Measurements from ENCODE around the gene MYBPC2. TPM values are rescaled to one million over a fixed set of nuclear protein-coding genes. Genes with fewer than 3 reads are reported as not detected.
"Not testable (repeated sequence)": the region's sequence is repeated elsewhere in the genome, so short reads cannot be mapped to it uniquely, and the experiment has no call there.

The MYBPC2 gene
- total RNA-seq, 1 donor from 2014 or later: under 0.01 TPM

DNA sequence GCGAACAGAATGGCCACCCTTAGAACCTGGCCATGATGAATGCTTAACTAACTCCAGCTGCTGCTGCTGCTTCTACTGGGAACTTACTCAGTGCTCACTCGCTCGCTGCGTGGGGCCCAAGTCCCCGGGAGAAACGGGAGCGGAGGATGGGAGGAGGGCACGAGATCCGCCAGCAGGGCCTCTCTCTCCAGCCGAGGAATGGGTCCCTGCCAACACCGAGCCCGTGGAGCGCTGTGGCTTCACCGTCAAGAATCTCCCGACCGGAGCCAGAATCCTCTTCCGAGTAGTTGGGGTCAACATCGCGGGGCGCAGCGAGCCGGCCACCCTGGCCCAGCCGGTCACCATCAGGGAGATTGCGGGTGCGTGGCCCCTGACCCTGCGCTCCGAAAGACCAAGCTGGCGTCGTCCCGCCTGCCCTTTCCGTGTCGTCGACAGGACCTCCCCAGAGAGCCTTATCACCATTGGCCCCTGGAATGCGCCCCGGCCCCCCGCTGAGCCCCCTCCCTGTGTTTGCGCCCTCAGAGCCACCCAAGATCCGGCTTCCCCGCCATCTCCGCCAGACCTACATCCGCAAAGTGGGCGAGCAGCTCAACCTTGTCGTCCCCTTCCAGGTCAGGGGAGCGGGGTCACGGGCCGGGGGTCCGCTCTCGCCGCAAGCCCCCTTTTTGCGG lies 25.8 kb downstream of the MYBPC2 start:
- DNase-seq (ENCODE audit: low read depth in 2 of 2): no peak

DNA sequence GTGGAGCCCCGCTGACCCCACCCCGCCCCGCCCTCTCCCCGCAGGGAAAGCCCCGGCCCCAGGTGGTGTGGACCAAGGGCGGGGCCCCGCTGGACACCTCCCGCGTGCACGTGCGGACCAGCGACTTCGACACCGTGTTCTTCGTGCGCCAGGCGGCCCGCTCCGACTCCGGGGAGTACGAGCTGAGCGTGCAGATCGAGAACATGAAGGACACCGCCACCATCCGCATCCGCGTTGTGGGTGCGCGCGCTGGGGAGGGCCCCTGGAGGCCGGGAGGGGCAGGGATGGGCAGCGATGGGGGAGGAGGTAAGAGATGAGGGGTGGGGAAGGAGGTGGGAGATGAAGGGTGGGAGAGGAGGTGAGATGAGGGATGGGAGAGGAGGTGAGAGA lies 26.4 kb downstream of the MYBPC2 start:
- no peak for DNase-seq (ENCODE audit: low read depth in 2 of 2)

- no peak for DNase-seq (ENCODE audit: low read depth in 2 of 2)
Measured at GRCh38 chr19:50459638-50460037, 26.9 kb downstream of the MYBPC2 start.

GRCh38 chr19:50460161-50460765 lies 27.6 kb downstream of the MYBPC2 start:
- no peak for DNase-seq (ENCODE audit: low read depth in 2 of 2)

DNA sequence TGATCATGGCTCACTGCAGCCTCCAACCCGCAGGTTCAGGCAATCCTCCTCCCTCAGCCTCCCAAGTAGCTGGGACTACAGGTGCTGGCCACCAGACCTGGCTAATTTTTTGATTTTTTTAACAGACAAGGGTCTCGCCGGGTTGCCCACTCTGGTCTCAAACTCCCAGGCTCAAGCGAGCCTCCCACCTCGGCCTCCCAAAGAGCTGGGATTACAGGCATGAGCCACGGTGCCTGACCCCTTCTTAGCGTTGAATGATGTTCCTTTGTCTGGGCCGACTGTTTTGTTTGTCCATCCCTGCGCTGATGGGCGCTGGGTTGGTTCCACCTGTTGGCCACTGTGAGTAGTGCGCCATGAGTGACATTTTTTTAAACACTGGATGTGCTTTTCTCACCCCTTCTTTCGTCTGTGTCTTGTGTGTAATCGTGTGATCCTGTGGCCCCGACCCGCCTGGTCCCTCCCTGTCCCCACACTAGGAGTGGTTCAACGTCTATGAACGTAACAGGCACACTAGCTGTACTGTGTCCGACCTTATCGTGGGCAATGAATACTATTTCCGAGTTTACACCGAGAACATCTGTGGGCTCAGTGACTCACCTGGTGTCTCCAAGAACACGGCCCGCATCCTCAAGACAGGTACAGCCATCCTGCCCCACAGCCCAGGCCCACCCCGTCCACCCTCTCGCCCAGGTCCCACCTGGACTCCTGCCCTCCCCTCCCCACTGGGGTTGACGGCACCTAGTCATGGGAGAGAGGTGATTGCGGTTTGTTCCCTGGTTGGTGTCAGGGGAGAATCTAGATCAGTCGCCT lies 28.6 kb downstream of the MYBPC2 start:
- peak; percentile 48 to 70 for DNase-seq (ENCODE audit: low read depth in 2 of 2)

GRCh38 chr19:50462970-50463369 lies 30.3 kb downstream of the MYBPC2 start:
- no peak for DNase-seq (ENCODE audit: low read depth in 2 of 2)

- DNase-seq (ENCODE audit: low read depth in 2 of 2): no peak
Measured at GRCh38 chr19:50464348-50464747, 31.7 kb downstream of the MYBPC2 start.

DNA sequence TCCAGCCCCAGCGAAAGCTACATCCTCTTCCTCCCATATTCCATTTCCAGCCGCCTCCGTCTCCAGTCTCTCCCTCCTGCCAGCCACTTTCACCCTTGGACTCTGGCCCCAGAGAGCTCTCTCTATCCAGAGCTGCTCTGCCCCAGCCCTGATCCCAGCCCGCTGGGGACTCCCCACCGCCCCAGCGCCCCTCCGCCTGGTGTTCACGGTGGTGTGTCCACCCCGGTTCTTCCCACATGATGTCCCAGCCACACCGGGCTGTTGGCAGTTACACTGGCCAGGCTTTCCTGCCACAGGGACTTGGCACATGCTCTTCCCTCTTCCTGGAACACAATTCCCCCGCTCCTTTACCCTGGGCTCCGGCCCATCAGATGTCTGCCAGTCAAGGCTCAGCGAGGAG lies 32.3 kb downstream of the MYBPC2 start:
- DNase-seq (ENCODE audit: low read depth in 2 of 2): no peak

- peak; percentile 7 to 17 for DNase-seq (ENCODE audit: low read depth in 2 of 2)
Measured at GRCh38 chr19:50465986-50466705, 33.5 kb downstream of the MYBPC2 start.

DNA sequence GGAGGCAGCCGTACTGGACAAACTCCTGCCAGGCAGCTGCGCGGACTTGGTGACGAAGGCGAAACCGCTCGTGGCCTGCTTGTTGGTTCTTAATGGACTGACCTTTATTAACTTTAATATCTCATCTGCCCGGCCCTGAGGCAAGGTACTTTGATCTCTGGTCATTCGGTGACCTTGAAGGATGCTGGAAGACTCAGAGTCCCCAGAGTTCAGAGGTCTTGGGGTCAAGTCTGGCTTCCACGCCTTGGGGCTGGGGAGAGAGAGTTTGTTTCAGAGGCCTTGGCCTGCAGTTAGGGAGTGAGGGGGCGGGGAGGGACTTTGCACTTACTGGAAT lies 34.0 kb downstream of the MYBPC2 start:
- no peak for DNase-seq (ENCODE audit: low read depth in 2 of 2)

DNA sequence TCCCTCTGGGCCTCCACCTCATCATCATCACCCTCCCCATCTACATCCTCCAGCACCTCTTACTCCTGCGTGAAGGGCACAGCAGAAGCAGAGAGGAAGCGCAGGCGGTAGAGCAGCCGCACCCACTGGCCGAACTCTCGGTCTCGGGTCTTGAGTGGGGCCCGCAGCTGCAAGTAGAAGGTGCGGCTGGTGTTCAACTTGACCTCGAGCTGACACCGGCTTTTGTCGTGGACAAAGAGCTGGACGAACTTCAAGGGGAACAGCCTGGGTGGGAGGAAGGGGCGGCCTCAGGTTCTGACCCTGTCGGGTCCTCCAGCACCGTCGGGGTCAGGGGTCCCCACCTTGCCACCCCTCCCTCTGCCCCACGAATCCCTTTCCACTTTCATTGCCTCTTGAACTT lies 34.9 kb downstream of the MYBPC2 start:
- DNase-seq (ENCODE audit: low read depth in 2 of 2): no peak

GRCh38 chr19:50468818-50469217 lies 36.1 kb downstream of the MYBPC2 start:
- DNase-seq (ENCODE audit: low read depth in 2 of 2): no peak

DNA sequence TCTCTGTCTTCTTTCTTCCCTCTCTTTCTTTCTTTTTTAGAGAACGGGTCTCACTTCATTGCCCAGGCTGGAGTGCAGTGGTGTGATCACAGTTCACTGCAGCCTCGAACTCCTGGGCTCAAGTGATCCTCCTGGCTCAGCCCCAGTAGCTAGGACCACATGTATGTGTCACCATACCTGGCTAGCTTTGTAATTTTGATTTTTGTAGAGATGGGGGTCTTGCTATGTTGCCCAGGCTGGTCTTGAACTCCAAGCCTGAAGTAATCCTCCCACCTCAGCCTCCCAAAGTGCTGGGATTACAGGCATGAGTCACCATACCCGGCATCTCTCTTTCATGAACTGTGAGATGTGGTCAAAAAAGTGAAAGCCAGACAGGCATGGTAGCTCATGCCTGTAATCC lies 40.6 kb downstream of the MYBPC2 start:
- not testable (repeated sequence) for DNase-seq (ENCODE audit: low read depth in 2 of 2)

- DNase-seq (ENCODE audit: low read depth in 2 of 2): no peak
Measured at GRCh38 chr19:50475101-50475568, 42.4 kb downstream of the MYBPC2 start.

GRCh38 chr19:50475736-50476223 lies 43.1 kb downstream of the MYBPC2 start:
- DNase-seq (ENCODE audit: low read depth in 2 of 2): no peak

- DNase-seq (ENCODE audit: low read depth in 2 of 2): peak; percentile 88 to 95
Measured at GRCh38 chr19:50476224-50476906, 43.7 kb downstream of the MYBPC2 start, which contains the start of the genes EMC10 and GARIN5A. EMC10 (plus strand) TSS chr19:50476507; CDS start chr19:50476545, 38 bp downstream. GARIN5A (minus strand) TSS chr19:50476848; CDS start chr19:50476388, 460 bp downstream.

DNA sequence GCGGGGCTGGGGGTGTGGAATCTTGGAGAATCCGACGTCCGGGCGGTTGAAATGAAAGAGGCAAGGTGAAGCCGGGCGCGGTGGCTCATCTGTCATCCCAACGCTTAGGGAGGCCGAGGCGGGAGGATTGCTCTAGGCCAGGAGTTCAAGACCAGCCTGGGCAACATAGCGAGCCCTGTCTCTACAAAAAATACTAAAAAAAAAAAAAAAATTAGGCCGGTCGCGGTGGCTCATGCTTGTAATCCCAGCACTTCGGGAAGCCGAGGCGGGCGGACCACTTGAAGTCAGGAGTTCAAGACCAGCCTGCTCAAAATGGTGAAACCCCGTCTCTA lies 44.2 kb downstream of the MYBPC2 start:
- no peak for DNase-seq (ENCODE audit: low read depth in 2 of 2)

DNA sequence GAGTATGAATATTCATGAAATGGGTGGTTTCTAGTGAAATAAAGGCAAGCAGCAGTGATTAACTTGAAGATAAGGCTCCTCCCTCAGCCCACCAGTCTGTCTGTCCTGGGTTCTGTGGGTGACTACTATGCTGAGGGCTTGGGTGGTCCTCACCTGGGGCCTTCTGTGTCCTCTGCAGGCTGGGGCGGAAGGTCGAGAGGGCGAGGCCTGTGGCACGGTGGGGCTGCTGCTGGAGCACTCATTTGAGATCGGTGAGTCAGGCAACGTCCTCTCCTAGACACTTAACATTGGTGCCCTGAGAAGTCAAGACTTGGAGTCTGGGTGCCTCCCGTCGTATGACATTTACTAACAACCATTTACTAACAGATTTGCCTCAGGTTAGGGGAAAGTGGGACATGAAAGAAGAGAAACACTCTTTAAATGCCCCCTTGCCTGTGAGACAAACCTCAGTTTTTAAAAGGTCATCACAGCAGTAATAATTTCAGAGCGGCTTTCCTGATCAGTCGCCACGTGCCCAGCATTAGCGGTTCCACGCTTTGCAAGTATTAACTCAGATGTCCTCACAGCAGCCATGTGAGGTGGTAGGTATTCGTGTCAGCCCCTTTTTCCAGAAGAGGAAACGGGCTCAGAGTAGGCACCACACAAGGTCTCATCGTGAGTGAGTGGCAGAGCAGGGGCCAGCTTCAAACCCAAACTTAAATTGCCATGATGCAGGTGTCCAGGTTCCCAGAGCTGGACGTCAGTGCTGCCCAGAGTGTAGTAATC lies 45.2 kb downstream of the MYBPC2 start:
- no peak for DNase-seq (ENCODE audit: low read depth in 2 of 2)

DNA sequence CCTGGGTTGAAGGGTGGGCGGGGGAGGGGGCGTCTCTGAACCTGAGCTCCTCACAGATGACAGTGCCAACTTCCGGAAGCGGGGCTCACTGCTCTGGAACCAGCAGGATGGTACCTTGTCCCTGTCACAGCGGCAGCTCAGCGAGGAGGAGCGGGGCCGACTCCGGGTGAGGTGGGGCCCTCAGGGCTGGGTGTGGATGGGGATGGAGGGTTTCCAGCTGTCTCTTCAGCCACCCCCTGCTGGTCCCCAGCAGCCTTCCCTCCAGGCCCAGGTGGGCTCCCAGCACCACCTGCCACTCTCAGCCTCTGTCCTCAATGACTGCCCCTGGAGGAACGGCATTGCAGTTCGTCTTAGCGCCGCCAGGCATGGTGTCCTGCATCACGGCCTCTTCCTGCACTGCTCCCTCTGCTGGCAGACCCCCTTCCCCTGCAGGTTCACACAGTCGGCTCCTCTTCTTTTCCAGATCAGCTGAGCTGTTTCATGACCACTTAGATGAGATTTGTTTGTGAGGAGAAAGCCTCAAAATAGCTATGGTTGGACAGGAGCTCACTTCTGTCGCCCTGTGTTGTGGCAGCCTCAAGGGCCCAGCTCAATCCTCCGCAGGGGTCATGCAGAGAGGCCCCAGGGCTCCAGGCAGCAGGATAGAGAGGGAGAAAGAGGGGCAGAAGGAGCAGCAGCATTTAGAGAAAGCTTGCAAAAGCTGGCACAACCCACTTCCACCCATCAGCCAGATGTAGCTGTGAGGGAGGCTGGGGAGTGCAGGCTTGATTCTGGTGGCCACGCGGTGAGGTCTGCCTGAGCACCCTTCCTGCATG lies 46.4 kb downstream of the MYBPC2 start:
- DNase-seq (ENCODE audit: low read depth in 2 of 2): peak; percentile 21 to 52
